GM18498 (cell line): ENCODE measurements around the gene PPM1F.
"Not testable (repeated sequence)": the region's sequence is repeated elsewhere in the genome, so short reads cannot be mapped to it uniquely, and the experiment has no call there.

Experiments used
- ATAC-seq: cut with Tn5 transposase; IDR thresholded peaks from one replicate; pipeline ENCODE4 v1.9.1; 2021; ENCODE audit warnings: mild to moderate bottlenecking, moderate library complexity; ENCODE audit not compliant: unreplicated experiment

PPM1F gene

DNA sequence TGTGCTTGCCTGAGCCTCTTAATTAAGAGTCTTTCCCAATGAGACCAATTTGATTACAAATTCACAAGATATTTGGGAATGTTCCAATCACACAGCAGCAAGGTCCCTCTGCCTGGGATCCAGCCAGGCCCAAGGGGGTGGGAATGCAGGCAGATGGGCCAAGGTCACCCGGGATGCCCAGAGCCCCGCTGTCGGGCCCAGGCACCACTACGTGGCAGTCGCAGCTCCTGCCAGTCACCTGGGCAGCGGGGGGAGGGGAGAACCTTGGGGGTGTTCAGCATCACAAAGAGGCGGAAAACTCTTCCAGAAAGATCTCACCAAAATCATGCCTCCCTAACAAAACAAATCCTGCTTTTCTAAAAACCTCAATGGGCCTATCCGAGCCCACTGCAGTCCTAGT lies 30.9 kb downstream of the PPM1F start:
- ATAC-seq, result no peak

DNA sequence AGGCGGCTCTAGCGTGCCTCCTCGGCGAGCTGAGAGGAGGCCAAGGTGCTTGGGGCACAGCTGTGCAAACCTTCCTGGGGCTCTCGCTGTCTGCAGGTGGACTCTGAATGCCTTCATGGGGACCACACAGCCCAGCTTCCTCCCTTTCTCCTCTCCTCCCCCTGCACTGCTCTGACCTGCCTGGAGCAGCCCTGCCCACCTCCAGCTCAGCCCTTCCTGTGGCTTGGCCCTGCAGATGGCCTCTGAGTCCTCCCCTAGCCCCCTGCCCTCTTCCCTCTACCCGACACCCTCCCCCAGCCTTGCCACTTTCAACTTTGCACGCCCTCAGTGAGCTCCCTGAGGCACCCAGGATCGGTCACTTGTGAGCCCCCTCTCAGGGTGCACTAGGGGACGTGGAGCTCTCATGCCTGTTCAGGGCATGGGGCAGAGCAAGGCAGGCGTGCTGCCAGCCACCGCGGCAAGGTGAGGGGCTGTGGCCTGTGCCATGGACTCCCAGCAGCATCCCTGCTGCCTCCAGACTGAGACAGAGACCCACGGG lies 31.4 kb downstream of the PPM1F start:
- no peak for ATAC-seq

DNA sequence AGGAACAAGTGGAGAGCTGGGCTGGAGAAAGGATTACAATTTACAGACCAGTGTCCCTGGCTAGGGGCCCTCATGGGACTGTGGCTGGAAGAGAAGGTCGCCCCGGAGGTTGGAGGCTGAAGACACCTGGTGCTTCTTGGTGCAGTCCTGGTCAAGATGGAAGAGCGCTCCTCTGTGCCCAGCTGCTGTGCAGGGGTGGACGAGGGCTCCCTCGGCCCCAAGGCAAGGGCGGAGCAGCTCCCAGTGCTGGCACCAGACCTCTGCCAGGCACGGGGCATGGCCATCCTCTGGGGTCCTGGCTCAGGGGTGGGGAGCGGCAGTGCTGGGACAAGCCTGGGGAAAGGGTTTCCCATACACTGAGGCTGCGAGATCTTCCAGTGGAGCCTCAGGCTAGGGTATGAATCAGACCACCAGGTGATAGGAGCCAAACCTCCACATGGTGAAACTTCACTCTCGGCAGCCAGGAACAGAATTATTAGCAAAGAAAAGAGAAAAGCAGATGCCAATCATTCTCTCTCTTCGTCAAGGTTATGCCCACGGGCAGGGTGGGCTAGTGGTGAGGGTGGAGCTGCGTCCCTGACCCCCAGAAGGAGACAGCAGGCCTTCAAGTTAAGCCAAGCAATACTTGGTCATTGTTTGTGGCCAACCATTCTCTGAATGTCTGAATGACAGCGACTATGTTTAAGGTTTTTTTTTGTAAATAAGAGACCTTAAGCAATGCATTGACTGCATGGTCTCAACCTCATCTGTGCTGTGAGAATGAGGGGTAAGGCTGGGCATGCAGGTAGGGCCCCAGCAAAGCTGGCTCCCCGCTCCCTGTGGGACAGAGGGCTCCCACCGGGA lies 32.1 kb downstream of the PPM1F start:
- no peak for ATAC-seq

DNA sequence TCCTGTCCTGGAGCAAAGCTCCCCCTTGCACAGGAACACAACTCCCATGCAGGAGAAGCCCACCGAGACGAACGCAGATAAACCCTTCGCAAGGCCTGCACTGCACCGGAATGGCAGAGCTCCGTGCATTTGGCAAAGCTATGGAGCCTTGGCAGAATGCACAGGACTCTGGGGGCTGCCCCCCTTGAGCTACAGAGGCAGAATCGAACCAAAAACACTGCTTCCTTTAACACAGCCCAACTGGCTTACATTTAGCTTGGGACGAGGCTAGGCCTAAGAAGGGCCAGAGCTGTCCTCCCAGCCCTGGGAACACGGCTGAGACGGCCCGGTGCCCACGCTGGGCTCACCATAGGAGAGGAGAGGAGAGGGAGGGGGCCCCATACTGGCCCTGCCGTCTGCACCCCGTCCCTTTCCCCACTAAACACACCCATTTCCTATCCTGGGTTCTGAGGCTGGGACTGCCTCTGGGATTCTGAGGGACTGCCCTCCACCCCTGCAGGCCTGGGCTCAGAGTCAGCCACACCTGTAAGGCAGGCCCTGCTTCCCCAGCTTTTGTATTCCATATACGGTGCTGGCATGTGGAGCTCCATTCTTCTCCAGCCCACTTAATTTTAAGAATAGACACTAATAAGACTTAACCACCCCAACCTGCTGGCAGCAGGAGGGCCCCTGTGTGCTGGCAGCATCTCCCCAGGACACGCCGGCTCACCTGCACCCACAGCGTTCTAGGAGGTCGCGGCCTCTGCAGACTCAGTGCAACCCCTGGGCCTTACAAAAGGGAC lies 32.9 kb downstream of the PPM1F start:
- no peak for ATAC-seq

DNA sequence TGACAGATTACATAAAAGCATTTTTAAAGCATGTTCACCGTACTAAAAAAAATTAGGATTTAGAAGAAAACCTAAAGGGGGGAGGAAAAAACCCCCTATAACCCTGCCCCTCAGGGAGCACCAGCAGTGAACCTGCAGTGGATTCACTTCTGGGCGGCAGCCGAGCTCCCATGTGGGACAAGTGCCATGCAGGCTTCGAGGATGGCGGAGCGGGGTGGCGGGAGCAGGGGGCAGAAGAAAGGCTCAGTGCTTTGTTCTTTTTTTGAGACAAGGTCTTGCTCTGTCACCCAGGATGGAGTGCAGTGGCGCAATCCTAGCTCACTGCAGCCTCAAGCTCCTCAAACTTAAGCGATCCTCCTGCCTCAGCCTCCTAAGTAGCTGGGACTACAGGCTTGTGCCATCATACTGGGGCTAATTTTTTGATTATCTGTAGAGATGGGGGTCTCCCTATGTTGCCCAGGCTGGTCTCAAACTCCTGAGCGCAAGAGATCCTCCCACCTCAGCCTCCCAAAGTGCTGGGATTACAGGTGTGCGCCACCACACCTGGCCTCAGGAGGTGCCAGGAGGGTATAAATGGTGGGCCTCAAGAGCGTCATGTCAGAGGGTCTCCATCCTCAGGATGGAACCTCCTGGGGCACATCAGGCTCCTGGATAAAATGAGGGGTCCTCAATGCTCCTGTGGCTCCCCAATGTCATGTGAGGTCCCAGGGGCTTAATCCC lies 34.0 kb downstream of the PPM1F start:
- ATAC-seq, result no peak

DNA sequence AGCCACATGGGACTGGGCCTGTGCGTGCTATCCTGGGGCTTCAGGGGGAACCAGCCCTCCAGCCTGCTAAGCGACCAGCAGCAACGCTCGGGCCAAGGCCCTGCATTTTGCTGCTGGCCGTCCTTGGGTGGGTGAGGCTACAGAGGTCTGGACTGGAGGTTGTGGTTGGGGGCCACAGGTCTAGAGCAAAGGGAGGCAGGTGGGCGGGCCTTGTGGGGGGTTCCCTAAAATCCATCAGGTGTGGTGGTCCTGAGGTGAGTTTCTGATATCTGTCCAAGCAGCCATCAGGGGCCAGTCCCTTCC lies 34.7 kb downstream of the PPM1F start:
- no peak for ATAC-seq

DNA sequence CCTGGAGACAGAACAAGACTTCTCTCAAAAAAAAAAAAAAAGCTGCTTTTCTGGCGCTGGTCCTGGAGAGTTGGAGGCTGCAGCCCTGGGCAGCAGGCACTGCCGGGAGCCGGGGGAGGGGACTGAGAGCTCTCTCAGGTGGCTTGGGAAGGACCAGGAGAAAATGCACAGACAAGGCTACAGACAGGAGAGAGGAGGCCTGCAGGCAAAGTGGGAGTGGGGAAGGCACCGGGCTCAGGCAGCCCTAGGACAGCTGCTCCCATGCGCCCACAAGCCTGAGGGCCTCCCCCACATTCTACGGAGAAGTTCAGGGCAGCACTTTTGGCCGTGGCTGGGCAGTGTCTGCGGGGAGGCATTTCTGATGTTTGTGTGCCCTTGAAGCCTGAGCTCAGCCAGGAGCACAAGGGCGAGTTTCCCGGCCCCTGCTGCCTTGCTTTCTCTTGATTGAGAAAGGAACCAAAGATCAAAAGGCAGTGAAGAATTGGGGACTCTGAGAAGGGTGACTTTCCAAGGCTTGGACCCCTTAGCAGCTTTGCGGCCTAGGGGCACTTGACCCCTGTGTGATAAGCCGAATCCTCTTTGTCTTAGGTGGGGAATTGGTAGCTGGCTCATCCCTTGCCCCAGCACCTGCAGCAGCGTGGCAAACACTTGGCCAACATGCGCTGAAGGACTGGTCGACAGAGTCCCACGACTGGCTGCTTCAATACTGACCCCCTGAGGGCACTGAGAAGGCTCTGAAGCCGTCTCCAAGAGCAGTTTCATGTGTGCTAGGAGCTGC lies 35.3 kb downstream of the PPM1F start:
- ATAC-seq, result no peak

DNA sequence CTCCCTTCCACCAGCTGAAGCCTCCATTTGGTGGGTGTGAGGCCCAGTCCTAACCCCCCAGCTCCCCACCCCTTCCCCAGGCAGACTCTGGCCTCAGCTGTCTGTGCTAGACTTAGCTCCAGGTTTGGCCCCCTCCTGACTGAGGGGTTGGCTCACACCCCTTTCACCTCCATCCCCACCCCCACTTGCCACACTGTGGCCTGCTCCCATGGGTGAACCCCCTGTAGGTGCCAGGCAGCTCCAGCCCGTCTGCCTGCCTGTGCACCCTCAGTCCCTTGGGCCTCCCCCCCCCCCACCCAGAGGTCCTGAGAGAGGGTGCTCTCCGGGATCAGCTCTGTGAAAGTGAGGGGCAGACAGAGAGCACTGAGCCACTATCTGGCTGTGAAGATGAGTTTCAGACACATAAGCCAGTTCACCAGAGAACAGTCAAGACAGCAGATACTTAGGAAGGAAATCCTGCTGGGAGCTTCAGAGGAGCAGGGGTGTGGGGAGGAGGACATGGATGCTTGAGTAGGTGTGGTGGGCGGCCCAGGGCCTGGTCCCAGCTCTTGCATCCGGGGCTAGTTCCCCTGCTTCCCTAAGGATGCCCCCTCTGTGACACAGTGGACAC lies 36.2 kb downstream of the PPM1F start:
- ATAC-seq, result no peak

DNA sequence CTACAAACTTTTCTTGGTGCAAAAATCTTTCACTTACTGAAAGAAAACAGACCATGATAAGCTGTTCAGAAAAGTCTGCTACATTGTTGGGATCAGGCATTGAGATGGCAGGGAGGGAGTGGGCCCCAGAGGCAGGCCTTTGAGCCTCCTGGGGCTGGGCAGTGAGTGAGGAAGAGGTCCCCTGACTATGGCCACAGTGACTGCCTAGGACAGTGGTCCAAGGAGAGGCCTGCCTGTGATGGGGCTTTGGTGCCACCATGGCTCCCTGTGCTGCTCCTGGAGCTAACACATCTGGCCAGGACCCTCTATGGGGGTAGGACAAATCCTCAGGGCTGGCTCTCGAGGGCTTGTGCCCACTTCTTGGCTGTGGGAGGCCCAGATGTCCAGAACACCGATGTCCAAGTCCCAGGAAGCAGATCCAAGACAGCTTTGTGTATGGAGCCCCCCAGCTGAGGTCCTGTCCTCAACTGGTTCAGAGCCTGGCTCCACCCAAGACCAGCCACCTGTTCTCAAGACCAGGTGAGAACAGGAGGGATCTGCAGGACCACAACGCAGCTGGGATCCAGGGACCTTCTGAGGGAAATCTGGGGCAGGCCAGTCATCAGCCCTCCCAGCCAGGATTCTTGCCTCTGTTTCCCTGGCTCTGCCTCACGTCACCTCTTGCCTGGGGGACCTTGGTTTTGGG lies 36.9 kb downstream of the PPM1F start:
- ATAC-seq, result no peak

DNA sequence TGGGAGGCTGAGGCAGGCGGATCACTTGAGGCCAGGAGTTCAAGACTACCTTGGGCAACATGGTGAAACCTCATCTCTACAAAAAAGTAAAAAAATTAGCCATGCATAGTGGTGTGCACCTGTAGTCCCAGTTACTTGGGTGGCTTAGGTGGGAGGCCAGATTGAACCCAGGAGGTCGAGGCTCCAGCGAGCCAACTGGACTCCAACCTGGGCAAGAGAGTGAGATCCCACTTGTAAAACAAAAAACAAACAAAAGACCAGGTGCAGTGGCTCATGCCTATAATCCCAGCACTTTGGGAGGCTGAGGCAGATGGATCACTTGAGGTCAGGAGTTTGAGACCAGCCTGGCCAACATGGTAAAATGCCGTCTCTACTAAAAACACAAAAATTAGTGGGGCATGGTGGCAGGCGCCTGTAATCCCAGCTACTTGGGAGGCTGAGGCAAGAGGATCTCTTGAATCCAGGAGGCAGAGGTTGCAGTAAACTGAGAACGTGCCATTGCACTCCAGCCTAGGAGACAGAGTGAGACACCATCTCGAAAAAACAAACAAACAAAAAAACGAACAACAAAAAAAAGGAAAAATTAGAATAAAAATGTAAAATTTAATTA lies 38.5 kb downstream of the PPM1F start:
- ATAC-seq, result not testable (repeated sequence)

DNA sequence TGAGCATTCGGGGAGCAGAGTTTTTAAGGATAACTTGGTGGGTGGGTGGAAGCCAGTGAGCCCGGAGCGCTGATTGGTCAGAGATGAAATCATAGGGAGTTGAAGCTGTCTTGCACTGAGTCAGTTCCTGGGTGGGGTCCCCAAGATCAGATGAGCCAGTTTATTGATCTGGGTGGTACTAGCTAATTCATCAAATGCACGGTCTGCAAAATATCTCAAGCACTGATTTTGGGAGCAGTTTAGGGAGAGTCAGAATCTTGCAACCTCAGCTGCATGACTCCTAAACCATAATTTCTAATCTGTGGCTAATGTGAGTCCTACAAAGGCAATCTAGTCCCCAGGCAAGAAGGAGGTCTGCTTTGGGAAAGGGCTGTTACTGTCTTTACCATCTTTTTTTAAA lies 42.3 kb downstream of the PPM1F start:
- ATAC-seq, result not testable (repeated sequence)

DNA sequence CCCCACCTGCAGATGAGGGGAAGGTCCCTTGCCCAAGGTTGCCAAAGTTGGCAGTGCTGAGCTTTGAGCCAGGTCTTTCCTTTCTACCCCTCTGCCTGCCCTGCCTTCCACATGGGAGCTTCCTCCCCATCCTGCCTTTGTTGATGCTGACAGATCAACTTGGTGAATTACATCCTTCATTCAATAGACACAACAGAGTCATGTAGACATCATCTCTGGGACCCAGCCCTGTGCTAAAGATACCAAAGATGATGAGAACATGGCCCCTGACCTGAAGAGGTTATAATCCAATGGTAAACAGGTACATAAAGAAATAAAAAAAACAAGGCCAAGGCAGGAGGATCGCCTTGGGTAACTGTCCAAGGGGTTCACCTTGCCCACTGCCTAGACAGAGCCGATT lies 42.8 kb downstream of the PPM1F start:
- no peak for ATAC-seq

DNA sequence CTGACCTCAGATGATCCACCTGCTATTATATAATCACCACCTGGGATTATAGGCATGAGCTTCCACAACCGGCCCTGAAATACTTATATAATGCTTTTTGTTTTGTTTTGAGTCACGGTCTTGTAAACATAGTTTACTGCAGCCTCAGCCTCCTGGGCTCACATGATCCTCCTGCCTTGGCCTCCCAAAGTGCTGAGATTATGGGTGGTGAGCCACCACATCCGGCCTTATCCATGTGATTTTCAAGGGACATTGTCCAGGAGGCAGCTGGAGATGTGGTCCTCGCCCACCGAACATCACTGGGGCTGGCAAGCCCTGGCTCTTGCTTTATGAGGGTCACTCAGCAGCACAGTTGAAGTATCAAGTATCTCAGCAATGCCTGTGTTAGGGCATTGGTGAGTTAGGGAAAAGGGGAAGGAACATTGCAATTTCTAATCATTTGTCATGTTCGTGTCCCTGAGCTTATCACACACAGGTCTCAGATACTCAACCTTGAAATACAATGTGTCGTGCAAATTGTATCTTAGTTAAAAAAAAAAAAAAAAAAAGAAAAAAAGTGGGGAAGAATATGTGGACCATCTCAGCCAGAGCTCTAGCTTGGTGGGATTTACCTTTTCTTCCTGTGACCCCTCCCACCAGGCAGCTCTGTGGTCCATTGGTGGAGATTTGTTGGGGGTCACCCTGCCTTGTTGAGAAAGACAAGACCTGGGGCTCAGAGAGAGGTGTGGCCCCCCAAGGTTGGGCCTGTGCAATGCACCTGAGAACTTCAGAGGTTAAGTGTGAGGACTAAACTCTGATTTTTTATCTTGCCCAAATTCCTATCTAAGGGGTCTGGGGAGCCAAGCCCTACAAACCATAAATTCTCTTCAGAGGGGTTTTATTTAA lies 44.8 kb downstream of the PPM1F start:
- no peak for ATAC-seq

DNA sequence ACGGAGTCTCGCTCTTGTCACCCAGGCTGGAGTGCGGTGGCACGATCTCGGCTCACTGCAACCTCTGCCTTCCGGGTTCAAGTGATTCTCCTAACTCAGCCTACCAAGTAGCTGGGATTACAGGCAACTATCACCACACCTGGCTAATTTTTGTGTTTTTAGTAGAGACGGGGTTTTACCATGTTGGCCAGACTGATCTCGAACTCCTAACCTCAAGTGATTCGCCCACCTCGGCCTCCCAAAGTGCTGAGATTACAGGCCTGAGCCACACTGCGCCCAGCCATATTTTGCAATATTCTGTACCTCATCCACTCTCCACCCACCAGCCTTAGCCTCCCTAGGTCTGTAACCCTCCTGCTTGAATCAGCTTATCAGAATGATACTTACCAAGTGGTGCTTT lies 47.4 kb downstream of the PPM1F start:
- ATAC-seq, result not testable (repeated sequence)

DNA sequence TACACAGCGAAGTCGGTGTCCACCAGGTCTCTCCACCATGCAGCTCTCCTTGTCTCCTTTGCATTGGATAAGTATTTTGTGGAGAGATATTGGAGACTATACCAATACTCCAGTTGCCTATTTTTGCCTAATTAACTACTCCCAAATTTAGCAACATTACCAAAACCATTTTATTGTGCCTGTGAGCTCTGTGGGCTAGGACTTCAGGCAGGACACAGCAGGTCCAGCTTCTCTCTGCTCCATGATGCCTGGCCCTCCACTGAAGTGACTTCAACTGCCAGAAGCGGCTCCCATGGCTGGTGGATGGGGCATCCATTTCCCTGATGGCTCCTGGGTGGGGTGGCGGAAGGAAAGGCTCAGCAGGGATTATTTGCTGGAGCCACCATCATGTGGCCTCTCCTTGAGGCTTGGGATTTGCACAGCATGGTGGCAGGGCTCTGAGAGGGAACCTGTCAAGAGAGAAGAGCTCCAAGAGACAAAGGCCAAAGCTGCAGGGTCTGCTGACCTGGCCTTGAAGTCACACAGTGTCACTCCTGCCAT lies 48.3 kb downstream of the PPM1F start:
- no peak for ATAC-seq

DNA sequence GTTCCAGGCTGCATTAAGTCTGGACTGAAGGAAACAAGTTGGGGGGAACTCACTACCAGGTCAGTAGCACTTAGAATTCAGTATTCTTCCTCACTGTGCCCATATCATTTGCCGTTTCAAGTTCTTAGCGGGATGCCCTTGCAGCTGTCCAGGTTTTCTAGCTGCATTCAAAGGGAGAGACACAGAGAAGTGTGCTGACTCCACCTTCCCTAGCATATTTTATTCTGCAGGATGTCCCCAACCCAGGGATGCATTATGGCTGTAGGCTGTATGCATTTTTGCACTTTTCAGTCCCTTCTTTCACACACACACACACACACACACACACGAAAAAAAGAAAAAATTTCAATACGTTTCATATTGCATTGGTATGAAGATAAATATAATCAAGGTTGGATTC lies 49.4 kb downstream of the PPM1F start:
- no peak for ATAC-seq

DNA sequence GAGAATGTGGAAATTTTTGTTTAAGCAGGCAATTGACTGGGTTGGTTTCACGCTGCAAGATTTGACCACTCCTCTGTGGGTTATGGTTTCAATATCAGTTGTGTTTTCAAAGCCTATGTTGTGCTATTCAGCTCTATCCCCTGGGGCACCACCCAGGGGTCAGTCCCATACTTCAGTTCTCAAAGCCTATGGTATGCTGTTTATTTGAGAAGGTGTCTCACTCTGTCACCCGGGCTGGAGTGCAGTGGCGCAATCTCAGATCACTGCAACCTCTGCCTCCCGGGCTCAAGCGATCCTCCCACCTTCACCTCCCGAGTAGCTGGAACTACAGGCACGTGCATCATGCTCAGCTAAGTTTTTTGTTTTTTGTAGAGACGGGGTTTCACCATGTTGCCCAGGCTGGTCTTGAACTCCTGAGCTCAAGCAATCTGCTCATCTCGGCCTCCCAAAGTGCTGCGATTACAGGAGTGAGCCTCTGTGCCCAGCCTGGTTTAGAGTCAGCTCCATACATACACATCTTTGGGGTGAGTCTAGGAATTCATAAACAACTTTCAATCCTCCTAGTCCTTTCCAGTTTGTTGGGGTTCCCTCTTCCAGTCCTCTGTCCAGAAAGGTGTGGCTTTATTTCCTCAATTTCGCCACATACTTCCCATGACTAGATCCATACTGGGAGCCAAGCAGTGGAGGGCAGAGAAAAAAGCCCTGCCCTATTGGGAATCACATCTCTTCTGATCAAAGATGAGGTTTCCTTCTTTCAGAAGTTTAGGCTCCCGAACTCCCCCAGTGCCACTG lies 50.2 kb downstream of the PPM1F start:
- ATAC-seq, result peak; percentile 60
